ENCODE data around the gene LRP1B.

- no peak for TF ChIP-seq CTCF (conservative IDR thresholded peaks at IDR 0.05; ENCODE audit: low read length)
- TF ChIP-seq EZH2phosphoT487 (IDR thresholded peaks at IDR 0.05; ENCODE audit: borderline replicate concordance): no peak
Measured at GRCh38 chr2:141967503-141967902, 163.3 kb downstream of the LRP1B start.
